ENCODE data around the gene LRRC74B. TPM values are rescaled to one million over a fixed set of nuclear protein-coding genes. Genes with fewer than 3 reads are reported as not detected.
"Not testable (repeated sequence)": the region's sequence is repeated elsewhere in the genome, so short reads cannot be mapped to it uniquely, and the experiment has no call there.

LRRC74B gene
- total RNA-seq, 1 donor from 2014 or later, result not detected

DNA sequence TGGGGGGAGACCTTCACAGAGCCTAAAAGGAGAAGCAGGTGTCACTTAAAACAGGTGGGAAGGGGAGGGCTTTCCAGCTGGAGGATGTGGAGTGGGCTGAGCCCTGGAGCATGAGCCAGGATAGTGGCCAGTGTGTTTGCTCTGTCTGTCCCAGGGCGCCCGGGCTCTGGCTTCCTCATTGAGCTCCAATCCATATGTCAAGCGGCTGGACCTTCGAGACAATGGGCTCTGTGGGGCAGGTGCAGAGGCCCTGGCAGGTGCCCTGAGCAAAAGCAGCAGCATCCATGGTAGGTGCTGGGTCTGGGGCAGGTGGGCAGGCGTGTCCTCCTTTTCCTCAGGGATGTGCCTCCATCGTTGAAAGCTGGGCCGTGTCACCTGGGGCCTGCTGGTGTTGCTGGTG, 2.0 kb downstream of the LRRC74B start:
- no peaks in the 10 kb centered on the region for H3K36me3 ChIP-seq (ENCODE audit: control insufficient read depth, insufficient read depth, low read length)

DNA sequence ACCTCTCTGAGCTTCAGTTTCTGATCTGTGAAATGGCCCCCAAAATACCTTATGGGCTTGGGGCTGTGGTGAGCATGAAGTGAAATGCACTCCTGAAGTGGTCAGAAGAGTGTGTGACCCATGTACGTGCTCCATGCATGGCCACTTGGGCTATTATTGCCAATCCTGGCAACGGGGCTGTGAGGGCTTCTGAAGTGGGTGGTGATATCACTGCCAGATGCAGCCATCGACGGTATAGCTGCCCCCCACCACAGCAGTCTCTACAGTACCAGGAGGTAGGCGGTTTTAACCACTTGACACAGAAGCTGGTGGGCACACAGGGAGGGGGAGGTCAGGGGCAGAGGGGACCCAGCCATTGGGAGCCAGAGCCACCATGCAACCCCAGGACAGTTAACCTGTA, 2.7 kb downstream of the LRRC74B start:
- not testable (repeated sequence) for H3K36me3 ChIP-seq (ENCODE audit: control insufficient read depth, insufficient read depth, low read length); DNase-seq (ENCODE audit: low read depth); FAIRE-seq; H3K27me3 ChIP-seq (ENCODE audit: control insufficient read depth, insufficient read depth, low read length); H3K4me3 ChIP-seq (ENCODE audit: low read depth, low read length)

More for the DNA sequence above, 2.0 kb downstream of the LRRC74B start:
- DNase-seq (ENCODE audit: low read depth) (no peak), FAIRE-seq (no peak)
- no peaks in the 10 kb centered on the region for H3K27me3 ChIP-seq (ENCODE audit: control insufficient read depth, insufficient read depth, low read length)
- TF ChIP-seq, protein P1, sequence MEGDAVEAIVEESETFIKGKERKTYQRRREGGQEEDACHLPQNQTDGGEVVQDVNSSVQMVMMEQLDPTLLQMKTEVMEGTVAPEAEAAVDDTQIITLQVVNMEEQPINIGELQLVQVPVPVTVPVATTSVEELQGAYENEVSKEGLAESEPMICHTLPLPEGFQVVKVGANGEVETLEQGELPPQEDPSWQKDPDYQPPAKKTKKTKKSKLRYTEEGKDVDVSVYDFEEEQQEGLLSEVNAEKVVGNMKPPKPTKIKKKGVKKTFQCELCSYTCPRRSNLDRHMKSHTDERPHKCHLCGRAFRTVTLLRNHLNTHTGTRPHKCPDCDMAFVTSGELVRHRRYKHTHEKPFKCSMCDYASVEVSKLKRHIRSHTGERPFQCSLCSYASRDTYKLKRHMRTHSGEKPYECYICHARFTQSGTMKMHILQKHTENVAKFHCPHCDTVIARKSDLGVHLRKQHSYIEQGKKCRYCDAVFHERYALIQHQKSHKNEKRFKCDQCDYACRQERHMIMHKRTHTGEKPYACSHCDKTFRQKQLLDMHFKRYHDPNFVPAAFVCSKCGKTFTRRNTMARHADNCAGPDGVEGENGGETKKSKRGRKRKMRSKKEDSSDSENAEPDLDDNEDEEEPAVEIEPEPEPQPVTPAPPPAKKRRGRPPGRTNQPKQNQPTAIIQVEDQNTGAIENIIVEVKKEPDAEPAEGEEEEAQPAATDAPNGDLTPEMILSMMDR (IDR thresholded peaks at IDR 0.05; ENCODE audit: insufficient read depth, low read length, severe bottlenecking), result no peak
- H3K4me3 ChIP-seq (ENCODE audit: low read depth, low read length), result no peak overlapping the region

DNA sequence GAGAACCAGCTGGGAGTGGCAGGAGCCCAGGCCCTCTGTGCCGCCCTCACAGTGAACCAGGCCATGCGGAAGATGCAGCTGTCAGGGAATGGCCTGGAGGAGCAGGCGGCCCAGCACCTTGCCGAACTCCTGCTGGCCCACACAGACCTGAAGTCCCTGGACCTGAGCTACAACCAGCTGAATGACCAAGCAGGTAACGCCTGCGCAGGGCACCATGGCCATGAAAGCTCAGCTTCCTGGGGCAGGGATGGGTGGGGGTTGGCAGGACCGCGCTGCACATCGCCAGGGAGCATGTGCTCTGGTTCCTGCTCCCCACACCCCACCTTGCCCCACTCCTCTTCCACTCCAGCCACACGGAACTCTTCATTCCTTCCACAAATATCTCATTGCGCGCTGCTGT, 3.2 kb downstream of the LRRC74B start:
- FAIRE-seq, result peak; percentile 99
- H3K4me3 ChIP-seq (ENCODE audit: low read depth, low read length); H3K36me3 ChIP-seq (ENCODE audit: control insufficient read depth, insufficient read depth, low read length); H3K27me3 ChIP-seq (ENCODE audit: control insufficient read depth, insufficient read depth, low read length); DNase-seq (ENCODE audit: low read depth): not testable (repeated sequence)

DNA sequence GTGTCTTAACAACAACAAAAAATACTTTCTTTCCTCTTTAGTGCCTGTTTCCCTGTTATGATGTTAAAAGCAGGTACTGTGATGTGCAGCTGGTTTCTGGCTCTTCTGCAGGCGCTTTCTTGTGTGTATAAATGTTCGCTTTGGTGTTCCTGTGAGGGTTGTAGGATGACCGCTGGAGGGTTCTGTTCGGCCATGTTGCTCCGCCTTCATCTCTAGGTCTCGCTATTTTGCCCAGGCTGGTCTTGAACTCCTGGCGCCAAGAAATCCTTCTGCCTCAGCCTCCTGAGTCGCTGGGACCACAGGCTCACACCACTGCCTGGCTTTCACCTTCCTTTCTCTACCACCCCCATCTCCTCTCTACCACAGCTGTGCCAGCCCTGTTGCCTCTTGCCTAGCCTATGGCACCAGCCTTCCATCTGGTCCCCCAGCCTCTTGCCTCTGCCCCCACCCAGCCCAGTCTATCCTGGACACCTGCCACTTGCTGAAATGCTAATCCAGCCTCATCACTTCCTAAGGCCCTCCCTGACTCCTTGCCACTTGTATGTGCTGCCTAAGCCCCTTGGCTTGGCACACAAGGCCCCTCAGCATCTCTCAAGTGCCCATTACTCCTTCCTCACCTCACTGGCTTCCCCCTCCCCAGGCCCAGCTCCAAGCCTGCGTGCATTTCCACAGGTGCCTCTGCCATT, 5.5 kb downstream of the LRRC74B start:
- H3K27me3 ChIP-seq (ENCODE audit: control insufficient read depth, insufficient read depth, low read length), result no peaks in the 10 kb centered on the region
- H3K4me3 ChIP-seq (ENCODE audit: low read depth, low read length), result no peak overlapping the region
- no peak for DNase-seq (ENCODE audit: low read depth)
- TF ChIP-seq, protein P1 (IDR thresholded peaks at IDR 0.05; ENCODE audit: insufficient read depth, low read length, severe bottlenecking), result no peak
- H3K36me3 ChIP-seq (ENCODE audit: control insufficient read depth, insufficient read depth, low read length), result no peaks in the 10 kb centered on the region
- FAIRE-seq, result peak; percentile 64

DNA sequence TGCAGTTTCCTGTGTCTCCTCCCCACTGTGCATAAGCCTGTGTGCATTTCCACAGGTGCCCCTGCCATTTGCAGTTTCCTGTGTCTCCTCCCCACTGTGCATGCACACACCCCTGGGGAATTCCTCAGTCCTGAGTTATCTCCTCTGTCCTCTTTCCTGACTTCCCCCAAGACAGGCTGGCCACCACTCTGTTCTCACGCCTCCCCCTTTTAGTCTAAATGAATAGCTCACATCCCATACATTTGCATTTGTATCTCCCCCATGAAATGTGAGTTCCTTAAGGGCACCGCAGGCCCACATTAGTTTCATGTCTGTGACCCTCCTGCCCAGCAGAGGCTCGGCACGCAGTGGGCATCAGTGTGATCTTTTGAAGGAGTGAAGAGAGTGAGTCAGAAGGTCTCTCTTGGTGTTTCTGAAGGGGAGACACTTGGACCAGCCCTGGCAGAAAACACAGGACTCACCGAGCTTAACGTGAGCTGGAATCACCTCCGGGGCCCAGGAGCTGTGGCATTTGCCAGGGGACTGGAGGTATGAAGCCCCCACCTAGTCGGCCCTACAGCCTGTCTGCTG, 6.2 kb downstream of the LRRC74B start:
- TF ChIP-seq, protein P1 (IDR thresholded peaks at IDR 0.05; ENCODE audit: insufficient read depth, low read length, severe bottlenecking), result no peak
- FAIRE-seq (no peak), DNase-seq (ENCODE audit: low read depth) (no peak)
- Histone ChIP-seq H3K36me3 (ENCODE audit: control insufficient read depth, insufficient read depth, low read length) (no peaks in the 10 kb centered on the region), H3K4me3 (ENCODE audit: low read depth, low read length) (no peak overlapping the region), H3K27me3 (ENCODE audit: control insufficient read depth, insufficient read depth, low read length) (no peaks in the 10 kb centered on the region)

DNA sequence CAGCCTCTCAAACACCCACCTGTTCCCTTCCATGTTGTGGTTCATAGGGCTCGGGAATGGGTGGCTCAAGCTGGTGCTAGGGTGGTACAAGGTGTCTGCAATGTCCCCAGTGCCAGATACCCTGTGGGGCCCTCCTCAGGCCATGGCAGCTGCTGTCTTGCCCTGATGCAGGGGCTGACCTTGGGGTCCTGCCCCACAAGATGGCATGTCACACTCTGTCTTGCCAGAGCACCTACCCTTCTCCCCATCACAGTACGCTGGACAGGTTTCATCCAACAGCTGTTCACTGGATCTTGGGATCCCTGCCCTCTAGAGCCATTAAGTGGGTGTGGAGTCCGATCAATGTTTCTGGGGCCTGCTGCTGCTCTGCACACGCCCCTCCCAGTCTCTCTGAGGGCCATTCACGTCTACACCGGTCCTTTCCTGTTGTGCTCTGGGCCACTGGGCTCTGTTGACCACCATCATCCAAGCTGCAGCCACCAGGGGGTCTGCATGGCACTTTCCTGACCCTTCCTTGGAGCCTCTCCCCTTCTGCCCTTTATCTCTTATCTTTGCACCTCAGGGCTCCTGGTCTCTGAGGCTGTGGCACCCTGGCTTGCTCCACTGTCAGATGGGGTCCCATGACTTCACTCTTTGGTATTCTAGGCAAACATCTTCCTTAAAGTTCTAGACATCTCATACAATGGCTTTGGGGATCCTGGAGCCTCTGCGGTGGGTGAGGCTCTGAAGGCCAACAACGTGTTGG, 7.1 kb downstream of the LRRC74B start:
- Histone ChIP-seq H3K36me3 (ENCODE audit: control insufficient read depth, insufficient read depth, low read length) (no peaks in the 10 kb centered on the region), H3K27me3 (ENCODE audit: control insufficient read depth, insufficient read depth, low read length) (no peaks in the 10 kb centered on the region), H3K4me3 (ENCODE audit: low read depth, low read length) (no peak overlapping the region)
- no peak for DNase-seq (ENCODE audit: low read depth)
- TF ChIP-seq, protein P1 (IDR thresholded peaks at IDR 0.05; ENCODE audit: insufficient read depth, low read length, severe bottlenecking), result no peak
- no peak for FAIRE-seq

All from bronchial epithelial cell (primary cell).